RWPE2 (cell line): ENCODE measurements around the gene HENMT1.

Experiments used
- ATAC-seq: fragments of 200-7000 bp; cut with Tn5 transposase; 3 replicates; pipeline ENCODE4 v1.9.1; 2021; ENCODE audit warnings: low read depth
- DNase-seq: peaks from one replicate; pipeline ENCODE4 v3.0.0-alpha.2; 2020; ENCODE audit warnings: low spot score
- H3K27ac ChIP-seq: fragments of 450-650 bp; 2 replicates; pipeline ENCODE4 v1.5.1; 2017; ENCODE audit warnings: mild to moderate bottlenecking; ENCODE audit not compliant: poor library complexity, severe bottlenecking
- H3K27me3 ChIP-seq: fragments of 250-450 bp; sonication (Bioruptor Pico); 2 replicates; pipeline ENCODE4 v1.5.1; 2021; ENCODE audit warnings: mild to moderate bottlenecking, moderate library complexity; ENCODE audit not compliant: insufficient read depth, poor library complexity, severe bottlenecking
- H3K36me3 ChIP-seq: fragments of 250-450 bp; sonication (Bioruptor Pico); 2 replicates; pipeline ENCODE4 v1.5.1; 2020; ENCODE audit warnings: low read depth, mild to moderate bottlenecking, moderate library complexity
- H3K4me1 ChIP-seq: fragments of 250-450 bp; sonication (Bioruptor Pico); 2 replicates; pipeline ENCODE4 v1.5.1; 2021; ENCODE audit warnings: mild to moderate bottlenecking, moderate library complexity; ENCODE audit not compliant: insufficient read depth, poor library complexity, severe bottlenecking
- H3K4me3 ChIP-seq: fragments of 250-450 bp; sonication (Bioruptor Pico); 2 replicates; pipeline ENCODE4 v1.5.1; 2021; ENCODE audit warnings: mild to moderate bottlenecking, moderate library complexity; ENCODE audit not compliant: severe bottlenecking
- H3K9me3 ChIP-seq: fragments of 250-450 bp; sonication (Bioruptor Pico); 2 replicates; pipeline ENCODE4 v1.5.1; 2021; ENCODE audit warnings: mild to moderate bottlenecking, moderate library complexity; ENCODE audit not compliant: severe bottlenecking
- CTCF ChIP-seq: fragments of 450-650 bp; IDR thresholded peaks from one replicate; pipeline ENCODE4 v1.5.1; 2017; ENCODE audit warnings: mild to moderate bottlenecking, moderate library complexity; ENCODE audit not compliant: poor library complexity, severe bottlenecking

Gene HENMT1

GRCh38 chr1:108617008-108617723 is 43.7 kb downstream of the HENMT1 start:
- DNase-seq (no peak), ATAC-seq (no peak)
- Histone ChIP-seq H3K9me3 (no peaks in the 10 kb centered on the region), H3K27me3 (no peaks in the 10 kb centered on the region), H3K4me3 (no peak overlapping the region), H3K27ac (no peak overlapping the region), H3K4me1 (no peaks in the 10 kb centered on the region), H3K36me3 (no peaks in the 10 kb centered on the region)
- no peak for TF ChIP-seq CTCF

- Histone ChIP-seq H3K36me3 (no peaks in the 10 kb centered on the region), H3K4me3 (no peak overlapping the region), H3K4me1 (no peaks in the 10 kb centered on the region), H3K27ac (no peak overlapping the region), H3K27me3 (no peaks in the 10 kb centered on the region), H3K9me3 (no peaks in the 10 kb centered on the region)
- ATAC-seq (no peak), DNase-seq (no peak)
- TF ChIP-seq CTCF, result no peak
Observed at GRCh38 chr1:108615544-108615943, 45.3 kb downstream of the HENMT1 start.

DNA sequence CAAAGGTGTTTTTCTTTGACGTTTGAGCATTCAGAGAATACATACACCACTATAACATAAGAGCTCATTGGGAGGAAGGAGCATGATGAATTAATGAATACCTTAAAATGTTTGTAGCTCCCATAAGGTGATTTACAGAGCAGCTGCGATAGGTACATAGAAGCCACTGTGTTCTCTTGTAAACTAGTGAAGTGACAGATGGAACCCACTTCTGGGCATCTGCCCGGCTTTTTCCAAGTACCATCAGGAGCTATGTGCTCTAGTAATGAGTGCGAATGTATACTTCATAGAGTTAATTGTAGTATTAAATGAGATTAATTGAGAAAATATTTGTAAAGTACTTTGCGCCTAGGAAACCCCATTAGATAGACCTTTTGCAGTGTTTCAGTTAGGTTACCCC is 48.4 kb downstream of the HENMT1 start:
- Histone ChIP-seq H3K9me3 (no peaks in the 10 kb centered on the region), H3K27me3 (no peaks in the 10 kb centered on the region), H3K4me3 (no peak overlapping the region), H3K36me3 (no peaks in the 10 kb centered on the region), H3K4me1 (no peaks in the 10 kb centered on the region), H3K27ac (no peak overlapping the region)
- no peak for TF ChIP-seq CTCF
- DNase-seq (no peak), ATAC-seq (no peak)

DNA sequence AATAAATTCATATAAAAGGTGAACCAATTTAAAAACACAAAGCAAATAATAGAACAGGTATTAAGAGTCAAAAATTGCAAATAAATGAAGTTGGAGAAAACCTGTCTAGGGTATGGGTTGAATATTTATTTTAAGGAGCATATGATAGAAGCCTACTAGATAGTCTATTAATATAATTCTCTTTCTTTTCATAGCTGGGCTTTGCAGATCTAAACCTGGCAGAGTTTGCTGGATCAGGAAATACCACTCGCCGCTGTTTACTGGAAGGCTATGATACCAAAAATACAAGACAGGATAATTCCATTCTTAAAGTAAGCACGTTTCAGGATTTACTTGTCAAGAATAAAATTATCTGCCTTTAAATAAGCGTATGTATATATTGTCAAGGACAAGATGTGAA is 48.9 kb downstream of the HENMT1 start:
- no peaks in the 10 kb centered on the region for H3K27me3 ChIP-seq
- no peaks in the 10 kb centered on the region for H3K9me3 ChIP-seq
- TF ChIP-seq CTCF, result no peak
- DNase-seq (no peak), ATAC-seq (no peak)
- H3K36me3 ChIP-seq, result no peaks in the 10 kb centered on the region
- no peaks in the 10 kb centered on the region for H3K4me1 ChIP-seq
- no peak overlapping the region for H3K27ac ChIP-seq
- no peak overlapping the region for H3K4me3 ChIP-seq

- Histone ChIP-seq H3K4me1 (no peaks in the 10 kb centered on the region), H3K36me3 (no peaks in the 10 kb centered on the region), H3K9me3 (no peaks in the 10 kb centered on the region), H3K27me3 (no peaks in the 10 kb centered on the region), H3K4me3 (no peak overlapping the region), H3K27ac (no peak overlapping the region)
- ATAC-seq (no peak), DNase-seq (no peak)
- TF ChIP-seq CTCF, result no peak
Observed at GRCh38 chr1:108610073-108610472, 50.8 kb downstream of the HENMT1 start.
